HL-60 (cell line): ENCODE measurements around the gene SPRTN.

Source experiments
- DNase-seq, 2 experiments: peaks; one replicate each; pipeline ENCODE4 v3.0.0-alpha.2; 2010 to 2020; ENCODE audit warnings: low read depth in 1 of 2, low spot score in 1 of 2
- H3K27ac ChIP-seq: fragments of 250-450 bp; sonication (Bioruptor Pico); replicated peaks from 2 replicates; pipeline ENCODE4 v1.5.1; 2020; ENCODE audit warnings: mild to moderate bottlenecking, moderate library complexity
- H3K27me3 ChIP-seq: fragments of 250-450 bp; sonication (Bioruptor Pico); 2 replicates; pipeline ENCODE4 v1.5.1; 2021; ENCODE audit warnings: mild to moderate bottlenecking, moderate library complexity; ENCODE audit not compliant: insufficient read depth, poor library complexity, severe bottlenecking
- H3K4me3 ChIP-seq: replicated peaks from 2 replicates; pipeline ENCODE4 v1.5.1; 2011; ENCODE audit warnings: mild to moderate bottlenecking, control low read depth, low read length; ENCODE audit not compliant: insufficient read depth
- GABPA ChIP-seq: IDR thresholded peaks from 2 replicates; pipeline ENCODE4 v1.6.1; 2012; ENCODE audit warnings: low read depth
- POLR2AphosphoS5 ChIP-seq: IDR thresholded peaks from 2 replicates; pipeline ENCODE4 v1.6.1; 2012; ENCODE audit warnings: low read depth
- REST ChIP-seq: IDR thresholded peaks from 2 replicates; pipeline ENCODE4 v1.6.1; 2012; ENCODE audit warnings: low read depth; ENCODE audit not compliant: insufficient replicate concordance
- SPI1 ChIP-seq: IDR thresholded peaks from 2 replicates; pipeline ENCODE4 v1.6.1; 2012; ENCODE audit warnings: low read depth, mild to moderate bottlenecking, borderline replicate concordance
- TF ChIP-seq, protein P1 (sequence below): IDR thresholded peaks from one replicate; pipeline ENCODE4 v1.5.1; 2011; ENCODE audit warnings: low read length, control low read depth, inconsistent platforms; ENCODE audit not compliant: insufficient read depth

Gene SPRTN

GRCh38 chr1:231332761-231333160 is 5.3 kb upstream of the SPRTN start:
- no peak overlapping the region for H3K4me3 ChIP-seq
- TF ChIP-seq SPI1 (no peak), REST (no peak), GABPA (no peak), POLR2AphosphoS5 (no peak)
- TF ChIP-seq, protein P1, sequence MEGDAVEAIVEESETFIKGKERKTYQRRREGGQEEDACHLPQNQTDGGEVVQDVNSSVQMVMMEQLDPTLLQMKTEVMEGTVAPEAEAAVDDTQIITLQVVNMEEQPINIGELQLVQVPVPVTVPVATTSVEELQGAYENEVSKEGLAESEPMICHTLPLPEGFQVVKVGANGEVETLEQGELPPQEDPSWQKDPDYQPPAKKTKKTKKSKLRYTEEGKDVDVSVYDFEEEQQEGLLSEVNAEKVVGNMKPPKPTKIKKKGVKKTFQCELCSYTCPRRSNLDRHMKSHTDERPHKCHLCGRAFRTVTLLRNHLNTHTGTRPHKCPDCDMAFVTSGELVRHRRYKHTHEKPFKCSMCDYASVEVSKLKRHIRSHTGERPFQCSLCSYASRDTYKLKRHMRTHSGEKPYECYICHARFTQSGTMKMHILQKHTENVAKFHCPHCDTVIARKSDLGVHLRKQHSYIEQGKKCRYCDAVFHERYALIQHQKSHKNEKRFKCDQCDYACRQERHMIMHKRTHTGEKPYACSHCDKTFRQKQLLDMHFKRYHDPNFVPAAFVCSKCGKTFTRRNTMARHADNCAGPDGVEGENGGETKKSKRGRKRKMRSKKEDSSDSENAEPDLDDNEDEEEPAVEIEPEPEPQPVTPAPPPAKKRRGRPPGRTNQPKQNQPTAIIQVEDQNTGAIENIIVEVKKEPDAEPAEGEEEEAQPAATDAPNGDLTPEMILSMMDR: no peak
- no peaks in the 10 kb centered on the region for H3K27me3 ChIP-seq
- no peak for DNase-seq
- H3K27ac ChIP-seq: no peak overlapping the region

DNA sequence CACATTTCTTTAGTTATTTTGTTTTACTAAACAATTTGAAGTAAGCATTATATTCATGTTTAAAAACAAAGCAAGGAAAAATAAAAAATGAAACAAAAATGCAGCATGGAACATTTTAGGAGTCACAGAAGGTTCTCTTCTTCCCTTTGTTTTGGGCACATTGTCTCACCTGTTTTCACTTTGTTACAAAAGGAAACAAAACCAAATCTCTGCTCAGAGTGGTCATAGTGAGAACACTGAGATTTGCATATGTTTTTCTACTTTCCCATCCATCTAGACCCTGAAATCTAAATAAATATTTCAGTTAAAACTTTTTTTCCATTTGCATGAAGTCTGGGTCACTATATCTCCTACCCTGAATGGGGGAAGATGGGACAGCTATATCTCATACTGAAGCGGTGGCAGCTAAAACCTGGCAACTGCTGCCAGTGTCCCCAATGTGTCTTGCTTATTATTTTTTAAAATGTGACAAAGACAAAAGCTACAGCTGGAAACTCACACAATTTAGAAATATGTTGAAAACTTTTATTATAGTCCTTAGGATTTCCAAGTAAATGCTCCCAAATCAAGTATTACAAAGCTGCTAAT is 3.9 kb upstream of the SPRTN start:
- Histone ChIP-seq H3K27me3 (no peaks in the 10 kb centered on the region), H3K4me3 (peak overlapping the region; percentile 8), H3K27ac (no peak overlapping the region)
- TF ChIP-seq POLR2AphosphoS5 (no peak), GABPA (no peak), REST (no peak), SPI1 (no peak)
- TF ChIP-seq, protein P1: no peak
- DNase-seq: no peak

DNA sequence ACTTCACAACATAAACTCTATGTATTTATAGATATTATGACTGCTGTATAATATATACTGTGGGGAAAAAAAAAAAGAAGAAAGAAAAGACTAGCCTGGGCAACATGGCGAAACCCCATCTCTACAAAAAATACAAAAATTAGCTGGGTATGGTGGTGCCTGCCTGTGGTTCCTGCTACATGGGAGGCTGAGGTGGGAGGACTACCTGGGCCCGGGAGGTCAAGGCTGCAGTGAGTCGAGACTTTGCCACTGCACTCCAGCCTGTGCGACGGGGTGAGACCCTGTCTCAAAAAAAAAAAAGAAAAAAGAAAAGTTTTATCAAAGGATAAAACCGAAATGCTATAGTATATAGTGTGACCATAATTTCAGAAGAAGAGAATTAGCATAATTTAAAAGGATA is 3.1 kb upstream of the SPRTN start:
- no peaks in the 10 kb centered on the region for H3K27me3 ChIP-seq
- DNase-seq: no peak
- no peak overlapping the region for H3K27ac ChIP-seq
- TF ChIP-seq REST (no peak), SPI1 (no peak), GABPA (no peak), POLR2AphosphoS5 (no peak)
- TF ChIP-seq, protein P1: no peak
- H3K4me3 ChIP-seq: peak overlapping the region; percentile 19
